Measurements from ENCODE around the gene TPSAB1.
"Not testable (repeated sequence)": the region's sequence is repeated elsewhere in the genome, so short reads cannot be mapped to it uniquely, and the experiment has no call there.

The TPSAB1 gene

GRCh38 chr16:1222553-1223354 is 17.8 kb upstream of the TPSAB1 start:
- TF ChIP-seq CTCF (IDR thresholded peaks at IDR 0.05; ENCODE audit: insufficient read depth, low read length, missing control alignments) = no peak
- CTCF ChIA-PET = no interaction called here
- POLR2A ChIA-PET = no interaction called here
- no peak for DNase-seq (ENCODE audit: low read depth, low spot score)
- H3K4me3 ChIP-seq (ENCODE audit: low read depth, low read length) = no peak overlapping the region

- H3K4me3 ChIP-seq (ENCODE audit: low read depth, low read length) = no peak overlapping the region
- CTCF ChIA-PET = no interaction called here
- TF ChIP-seq CTCF (IDR thresholded peaks at IDR 0.05; ENCODE audit: insufficient read depth, low read length, missing control alignments) = no peak
- DNase-seq (ENCODE audit: low read depth, low spot score) = no peak
- POLR2A ChIA-PET = no interaction called here
Measured at GRCh38 chr16:1223355-1224214, 16.9 kb upstream of the TPSAB1 start.

GRCh38 chr16:1224558-1224957 is 15.9 kb upstream of the TPSAB1 start:
- no peak for TF ChIP-seq CTCF (IDR thresholded peaks at IDR 0.05; ENCODE audit: insufficient read depth, low read length, missing control alignments)
- DNase-seq (ENCODE audit: low read depth, low spot score) = no peak
- CTCF ChIA-PET = interaction anchor here (0.6 kb wide), 1 partner anchor 31 kb away, joined by 3 read pairs; no protein-coding TSS in a partner anchor
- no peak overlapping the region for H3K4me3 ChIP-seq (ENCODE audit: low read depth, low read length)
- POLR2A ChIA-PET = no interaction called here

GRCh38 chr16:1225051-1225451 is 15.5 kb upstream of the TPSAB1 start, which contains the start of gene TPSG1:
Gene TPSG1, minus strand, starts transcription at chr16:1225268. Its CDS starts 16 bp downstream, at chr16:1225252.
- POLR2A ChIA-PET = no interaction called here
- no peak for TF ChIP-seq CTCF (IDR thresholded peaks at IDR 0.05; ENCODE audit: insufficient read depth, low read length, missing control alignments)
- no peak for DNase-seq (ENCODE audit: low read depth, low spot score)
- no peak within 1 kb of the TSS for H3K4me3 ChIP-seq (ENCODE audit: low read depth, low read length)
- CTCF ChIA-PET = interaction anchor here (0.6 kb wide), 1 partner anchor 31 kb away, joined by 3 read pairs; no protein-coding TSS in a partner anchor

GRCh38 chr16:1225728-1226311 is 14.7 kb upstream of the TPSAB1 start:
- POLR2A ChIA-PET; DNase-seq (ENCODE audit: low read depth, low spot score); H3K4me3 ChIP-seq (ENCODE audit: low read depth, low read length); CTCF ChIA-PET: not testable (repeated sequence)

- DNase-seq (ENCODE audit: low read depth, low spot score); CTCF ChIA-PET; POLR2A ChIA-PET; H3K4me3 ChIP-seq (ENCODE audit: low read depth, low read length): not testable (repeated sequence)
Measured at GRCh38 chr16:1226692-1227091, 13.8 kb upstream of the TPSAB1 start.

- POLR2A ChIA-PET; CTCF ChIA-PET; H3K4me3 ChIP-seq (ENCODE audit: low read depth, low read length); DNase-seq (ENCODE audit: low read depth, low spot score): not testable (repeated sequence)
Measured at GRCh38 chr16:1228227-1228626, 12.3 kb upstream of the TPSAB1 start.

GRCh38 chr16:1229476-1229875 is 11.0 kb upstream of the TPSAB1 start:
- DNase-seq (ENCODE audit: low read depth, low spot score); H3K4me3 ChIP-seq (ENCODE audit: low read depth, low read length); CTCF ChIA-PET; POLR2A ChIA-PET: not testable (repeated sequence)

GRCh38 chr16:1230084-1230470 is 10.4 kb upstream of the TPSAB1 start, which contains the start of gene TPSB2:
Gene TPSB2, minus strand, starts transcription at chr16:1230184. Its CDS starts 233 bp downstream, at chr16:1229951.
- CTCF ChIA-PET; POLR2A ChIA-PET; DNase-seq (ENCODE audit: low read depth, low spot score); H3K4me3 ChIP-seq (ENCODE audit: low read depth, low read length): not testable (repeated sequence)

DNA sequence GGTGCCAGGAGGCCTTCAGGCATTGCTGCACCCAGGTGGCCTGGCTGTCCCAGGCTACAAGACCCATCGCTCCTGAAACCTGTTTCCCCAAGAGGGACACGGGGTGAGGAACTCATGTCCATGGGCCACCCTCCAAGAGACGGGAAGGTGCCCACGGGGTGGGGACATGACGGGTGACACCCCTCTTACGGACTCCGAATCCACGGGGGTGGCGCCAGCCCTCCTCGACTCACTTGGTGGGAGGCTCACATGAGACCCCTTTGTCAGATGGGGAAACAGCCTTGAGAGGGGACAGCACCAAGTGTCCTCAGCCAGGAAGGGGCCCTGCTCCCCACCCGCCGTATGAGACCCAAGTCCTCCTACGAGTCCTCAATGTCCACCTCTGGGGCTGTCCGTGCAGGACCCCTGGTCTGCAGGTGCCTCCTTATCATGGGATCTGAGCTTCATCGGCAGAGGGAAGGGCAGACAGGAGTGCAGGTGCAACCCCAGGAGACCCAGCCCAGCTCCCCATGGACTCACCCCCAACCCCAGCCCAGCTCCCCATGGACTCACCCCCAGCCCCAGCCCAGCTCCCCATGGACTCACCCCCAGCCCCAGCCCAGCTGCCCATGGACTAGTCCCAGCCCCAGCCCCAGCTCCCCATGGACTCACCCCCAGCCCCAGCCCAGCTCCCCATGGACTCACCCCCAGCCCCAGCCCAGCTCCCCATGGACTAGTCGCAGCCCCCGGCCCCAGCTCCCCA is 9.9 kb upstream of the TPSAB1 start:
- POLR2A ChIA-PET; CTCF ChIA-PET; DNase-seq (ENCODE audit: low read depth, low spot score); H3K4me3 ChIP-seq (ENCODE audit: low read depth, low read length): not testable (repeated sequence)

- CTCF ChIA-PET; H3K4me3 ChIP-seq (ENCODE audit: low read depth, low read length); DNase-seq (ENCODE audit: low read depth, low spot score); POLR2A ChIA-PET: not testable (repeated sequence)
Measured at GRCh38 chr16:1231301-1231700, 9.2 kb upstream of the TPSAB1 start.
